Fibroblast of the conjunctiva (primary cell): Measurements from ENCODE around the gene ZNF14.
"Not testable (repeated sequence)": the region's sequence is repeated elsewhere in the genome, so short reads cannot be mapped to it uniquely, and the experiment has no call there.

Experiments used
- DNase-seq: peaks from one replicate; pipeline ENCODE4 v3.0.0-alpha.2; 2010; ENCODE audit warnings: low read depth

The ZNF14 gene

DNA sequence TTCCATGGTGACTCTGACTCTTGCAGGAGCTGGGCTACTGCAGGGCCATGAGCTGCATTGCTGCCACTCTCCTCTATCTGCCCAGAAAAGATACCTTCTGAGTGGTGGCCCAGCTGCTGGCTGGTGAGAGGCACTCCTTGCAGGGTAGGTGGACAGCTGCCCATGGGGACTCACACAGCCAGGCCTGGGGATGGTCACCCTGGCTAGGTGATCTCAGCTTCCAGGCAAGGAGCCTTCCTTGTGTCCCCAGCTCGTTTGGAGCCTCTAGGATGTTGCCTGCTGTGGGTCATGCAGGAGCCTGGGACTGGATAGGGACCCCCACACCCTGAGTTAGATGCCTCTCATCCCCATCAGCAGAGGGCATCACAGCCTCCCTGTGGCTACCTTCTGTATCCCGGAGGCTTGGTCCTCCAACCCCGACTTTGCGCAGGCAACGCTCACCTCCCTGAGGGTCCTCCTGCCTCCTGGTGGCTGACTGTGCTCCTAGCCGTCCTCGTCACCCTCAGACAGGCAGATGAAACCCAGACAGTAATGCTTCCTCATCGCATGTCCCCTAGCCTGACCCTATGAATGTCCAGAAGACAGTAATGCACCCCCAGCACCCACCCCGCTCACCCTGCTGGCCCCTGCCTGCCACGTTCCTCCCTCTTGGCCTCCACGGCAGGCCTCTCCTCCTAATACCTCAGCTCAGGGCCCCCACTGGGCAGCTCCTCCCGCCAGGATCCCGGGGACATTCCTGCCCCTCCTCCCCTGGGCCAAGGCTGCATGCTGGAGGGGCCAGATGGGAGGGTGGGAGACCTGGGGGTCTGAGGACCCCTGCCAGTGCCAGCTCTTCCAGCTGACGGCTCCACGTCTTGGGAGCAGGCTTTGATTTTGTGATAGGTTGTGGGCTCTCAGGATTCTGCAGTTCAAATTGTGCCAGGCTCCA, 13.6 kb upstream of the ZNF14 start:
- no peak for DNase-seq

GRCh38 chr19:19745496-19746285, 12.8 kb upstream of the ZNF14 start:
- DNase-seq: no peak

DNA sequence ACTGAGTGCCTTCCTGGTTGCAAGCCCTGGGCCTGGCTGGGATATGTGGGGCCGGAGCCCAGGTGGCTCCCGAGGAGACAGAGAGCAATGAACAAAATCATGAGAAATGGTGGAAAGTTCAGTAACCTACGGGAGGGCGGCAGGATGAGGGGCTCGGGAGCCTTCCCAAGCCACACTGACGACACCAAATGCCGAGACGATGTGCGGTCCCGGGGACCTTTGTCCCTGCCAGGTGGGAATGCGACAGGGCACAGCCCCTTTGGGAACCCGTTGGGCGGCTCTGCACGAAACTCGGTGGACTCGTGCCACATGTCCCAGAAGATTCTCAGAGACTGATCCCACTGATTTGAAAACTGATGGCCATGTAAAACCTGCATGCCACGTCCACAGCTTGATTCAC, 11.7 kb upstream of the ZNF14 start:
- DNase-seq: no peak

GRCh38 chr19:19743921-19744320, 11.0 kb upstream of the ZNF14 start:
- DNase-seq: not testable (repeated sequence)

DNA sequence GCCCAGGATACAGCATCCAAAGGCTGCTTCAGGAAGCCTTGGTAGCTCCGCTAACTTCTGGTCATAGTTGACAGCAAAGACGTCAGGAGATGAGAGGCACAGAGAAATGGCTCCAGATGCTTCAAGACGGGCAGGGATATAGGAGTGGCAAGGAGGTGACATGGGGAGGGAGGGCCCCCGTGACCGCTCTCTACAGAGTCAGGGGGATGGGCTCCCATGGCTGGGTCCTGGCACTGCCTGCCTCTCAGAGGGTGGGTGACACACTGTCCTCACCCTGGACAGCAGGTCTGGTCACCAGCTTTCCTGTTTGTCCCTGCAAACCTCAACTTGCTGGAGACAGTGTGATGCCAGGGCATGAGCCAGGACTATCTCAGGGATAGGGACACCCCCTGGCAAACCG, 10.3 kb upstream of the ZNF14 start:
- DNase-seq: no peak

DNA sequence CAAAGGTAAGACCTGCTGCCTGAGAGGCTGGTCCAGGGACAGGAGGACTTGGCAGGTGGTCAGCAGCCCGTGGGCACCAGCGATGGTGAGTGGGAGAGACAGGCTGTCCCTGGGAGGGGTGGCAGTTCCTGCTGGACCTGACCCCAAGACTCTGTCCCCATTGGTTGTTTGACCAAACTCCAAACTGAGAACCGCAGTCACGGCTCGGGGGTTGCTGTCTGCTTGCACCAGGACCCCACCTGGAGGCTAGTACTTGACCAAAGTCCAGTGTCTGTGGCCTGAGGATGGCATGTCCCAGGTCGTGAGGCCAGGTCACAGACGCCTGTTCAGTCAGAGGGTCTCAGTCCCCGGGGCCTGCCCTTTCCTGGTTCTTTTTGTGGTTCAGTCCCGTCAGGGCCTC, 9.9 kb upstream of the ZNF14 start:
- no peak for DNase-seq

DNA sequence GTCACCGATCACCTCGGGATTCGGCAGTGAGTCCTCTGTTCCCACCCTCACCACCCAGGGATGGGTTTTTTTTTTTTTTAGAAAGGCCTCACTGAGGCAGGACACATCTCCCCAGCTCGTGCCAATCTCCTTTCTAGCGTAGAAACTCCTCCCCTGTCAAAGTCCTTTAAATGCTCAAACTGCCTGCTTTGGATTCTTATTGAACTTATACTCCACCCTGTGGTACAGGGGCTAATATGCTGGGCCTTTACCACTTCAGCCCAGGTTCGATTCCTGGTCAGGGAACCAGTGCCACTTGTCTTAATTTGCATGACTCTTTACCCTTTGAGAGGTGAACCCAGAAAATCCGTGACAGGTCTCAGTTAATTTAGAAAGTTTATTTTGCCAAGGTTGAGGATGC, 8.3 kb upstream of the ZNF14 start:
- no peak for DNase-seq

- no peak for DNase-seq
These were observed 7.8 kb upstream of the ZNF14 start for GRCh38 chr19:19740755-19741154.

DNA sequence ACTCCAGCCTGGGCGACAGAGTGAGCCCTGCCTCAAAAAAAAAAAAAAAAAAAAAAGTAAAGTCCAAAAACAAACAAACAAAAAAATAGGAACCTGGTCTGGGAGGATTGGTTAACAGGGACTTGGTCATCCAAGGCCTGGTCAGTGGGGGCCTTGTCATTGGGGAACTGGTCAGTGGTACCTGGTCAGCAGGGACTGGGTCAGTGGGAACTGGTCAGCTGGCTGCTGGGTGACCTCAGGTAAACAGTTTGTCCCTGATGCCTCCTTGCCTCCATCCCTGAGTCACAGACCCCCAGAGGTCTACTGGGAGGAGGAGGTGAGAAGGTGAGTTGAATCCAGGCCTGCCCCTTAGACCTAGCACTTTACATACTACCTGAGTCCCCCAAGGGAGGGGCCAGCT, 5.7 kb upstream of the ZNF14 start:
- DNase-seq: no peak

- DNase-seq: no peak
These were observed 4.8 kb upstream of the ZNF14 start for GRCh38 chr19:19737559-19738332.

DNA sequence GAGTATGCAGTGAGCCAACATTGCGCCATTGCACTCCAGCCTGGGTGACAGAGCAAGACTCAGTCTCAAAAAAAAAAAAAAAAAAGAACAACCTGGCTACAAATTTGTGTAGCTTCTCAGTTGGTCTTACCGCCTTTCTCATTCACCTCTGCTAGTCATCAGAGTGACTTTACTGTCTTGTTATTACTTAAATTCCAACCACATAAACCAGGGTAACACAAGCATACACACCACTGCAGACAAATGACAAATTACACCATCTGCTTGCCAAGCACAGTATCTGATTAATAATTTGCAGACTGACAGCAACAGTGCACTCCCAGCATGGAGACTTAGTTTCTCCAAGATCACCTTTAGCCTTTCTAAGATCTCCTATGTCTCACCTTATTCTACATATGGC, 11.0 kb downstream of the ZNF14 start:
- DNase-seq: no peak

GRCh38 chr19:19719798-19720197, 13.1 kb downstream of the ZNF14 start:
- DNase-seq: no peak

- no peak for DNase-seq
These were observed 20.7 kb downstream of the ZNF14 start for GRCh38 chr19:19711934-19712828.

DNA sequence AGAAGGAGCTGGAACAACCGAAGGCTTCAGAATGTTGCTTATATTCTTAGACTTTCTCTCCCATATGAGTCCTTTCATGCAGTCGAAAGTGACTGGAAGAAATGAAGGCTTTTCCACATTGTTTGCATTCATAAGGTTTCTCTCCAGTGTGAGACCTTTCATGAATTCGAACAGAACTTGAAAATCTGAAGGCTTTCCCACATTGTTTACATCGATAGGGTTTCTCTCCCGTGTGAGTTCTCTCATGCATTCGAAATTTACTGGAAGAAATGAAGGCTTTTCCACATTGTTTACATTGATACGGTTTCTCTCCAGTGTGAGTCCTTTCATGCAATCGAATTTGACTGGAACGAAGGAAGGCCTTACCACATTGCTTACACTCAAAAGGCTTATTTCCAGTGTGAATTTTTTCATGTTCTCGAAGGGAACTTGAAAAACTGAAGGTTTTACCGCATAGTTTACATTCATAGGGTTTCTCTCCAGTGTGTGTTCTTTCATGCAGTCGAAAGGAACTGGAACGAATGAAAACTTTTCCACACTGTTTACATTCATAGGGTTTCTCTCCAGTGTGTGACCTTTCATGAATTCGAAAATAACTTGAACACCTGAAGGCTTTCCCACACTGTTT, 21.5 kb downstream of the ZNF14 start:
- no peak for DNase-seq

DNA sequence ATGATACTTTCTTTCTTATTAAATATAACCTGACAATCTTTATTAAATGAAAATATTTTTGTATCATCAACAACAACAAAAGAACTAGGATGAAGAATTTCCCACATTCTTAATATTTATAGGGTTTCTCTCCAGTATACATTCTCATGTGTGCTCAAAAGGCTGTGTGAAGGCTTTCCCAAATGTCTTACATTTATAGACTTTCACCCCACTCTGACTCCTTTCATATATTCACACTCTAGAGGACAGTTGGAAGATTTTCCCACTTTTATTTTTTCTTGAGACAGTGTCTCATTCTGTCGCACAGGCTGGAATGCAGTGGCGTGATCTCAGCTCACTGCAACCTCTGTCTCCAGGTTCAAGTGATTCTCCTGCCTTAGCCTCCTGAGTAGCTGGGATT, 22.4 kb downstream of the ZNF14 start:
- no peak for DNase-seq

DNA sequence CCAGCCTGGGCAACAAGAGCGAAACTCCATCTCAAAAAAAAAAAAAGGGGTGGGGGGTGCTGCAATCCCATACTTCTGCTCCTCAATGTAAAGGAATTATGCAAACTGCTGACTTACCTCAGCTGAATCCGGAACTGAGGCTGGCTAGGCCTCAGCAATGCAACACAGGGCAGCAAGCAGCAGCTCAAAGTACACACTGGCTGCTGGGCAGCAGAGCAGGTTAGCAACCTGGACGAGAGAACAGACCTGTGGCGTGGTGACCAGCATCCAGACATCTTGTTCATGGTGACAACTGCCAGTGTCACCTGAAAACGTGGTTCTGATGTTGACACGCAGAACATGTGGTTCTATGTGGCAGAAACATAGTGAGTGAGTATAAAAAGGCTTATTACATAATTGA, 28.1 kb downstream of the ZNF14 start:
- no peak for DNase-seq

GRCh38 chr19:19700493-19700892, 32.4 kb downstream of the ZNF14 start:
- DNase-seq: not testable (repeated sequence)

- no peak for DNase-seq
These were observed 35.3 kb downstream of the ZNF14 start for GRCh38 chr19:19697589-19697988.

GRCh38 chr19:19696386-19696785, 36.5 kb downstream of the ZNF14 start:
- no peak for DNase-seq

- no peak for DNase-seq
These were observed 41.2 kb downstream of the ZNF14 start for GRCh38 chr19:19691683-19692082.

DNA sequence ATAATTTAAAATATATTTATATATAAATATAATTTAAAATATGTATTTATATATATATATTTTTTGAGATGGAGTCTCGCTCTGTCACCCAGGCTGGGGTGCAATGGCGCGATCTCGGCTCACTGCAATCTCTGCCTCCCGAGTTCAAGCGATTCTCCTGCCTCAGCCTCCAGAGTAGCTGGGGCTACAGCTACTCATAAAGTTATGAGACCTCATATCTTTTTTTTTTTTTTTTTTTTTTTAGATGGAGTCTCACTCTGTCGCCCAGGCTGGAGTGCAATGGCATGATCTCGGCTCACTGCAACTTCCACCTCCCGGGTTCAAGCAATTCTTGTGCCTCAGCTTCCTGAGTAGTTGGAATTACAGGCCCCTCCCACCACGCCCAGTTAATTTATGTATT, 43.9 kb downstream of the ZNF14 start:
- DNase-seq: not testable (repeated sequence)
